Measurements from ENCODE around the gene BRF1. TPM values are rescaled to one million over a fixed set of nuclear protein-coding genes. Genes with fewer than 3 reads are reported as not detected.

Gene BRF1
- polyA plus RNA-seq, 1 of the 3 experiments (the other 2 are of a cell fraction): 15.7 TPM

- Histone ChIP-seq H2AFZ (ENCODE audit: low read depth) (peak within 1 kb of the TSS; percentile 92; the same call in 1 of the 2 replicates), H3K4me3 (ENCODE audit: low read depth in 2 of 2, low read length in 1 of 2) (peak within 1 kb of the TSS; percentile 76 to 85), H3K4me1 (ENCODE audit: control insufficient read depth in 1 of 2, insufficient read depth in 2 of 2, low read depth in 1 of 2, low read length in 1 of 2) (peaks cover 0 to 25% of the 10 kb centered on the region in 2 experiments; a peak in 1 of 4 replicates), H3K36me3 (replicated peaks in 1 of 2; ENCODE audit: control insufficient read depth in 1 of 2, insufficient read depth in 2 of 2, low read length in 1 of 2) (no peaks in the 10 kb centered on the region), H3F3A (replicated peaks; ENCODE audit: insufficient read depth) (peaks cover 3% of the 10 kb centered on the region), H3K9me3 (no peaks in the 10 kb centered on the region), H3K9ac (peak within 1 kb of the TSS; percentile 76), H4K20me1 (ENCODE audit: insufficient read depth) (peaks cover 26% of the 10 kb centered on the region), H3K27ac (ENCODE audit: low read depth in 2 of 2, low read length in 1 of 2) (peak within 1 kb of the TSS; percentile 40 to 88; a peak in 3 of 4 replicates), H3K27me3 (ENCODE audit: insufficient read depth) (no peaks in the 10 kb centered on the region), H3K79me2 (ENCODE audit: insufficient read depth) (peaks cover 43% of the 10 kb centered on the region), H3K4me2 (peak within 1 kb of the TSS; percentile 98), H3K9me2 (no peaks in the 10 kb centered on the region)
- ChIA-PET POLR2A (interaction anchor here (0.6 to 2.4 kb wide), 4 partner anchors 12 to 66 kb away, joined by 3 to 17 read pairs (median 4); partner anchors contain the start of genes BRF1 and BTBD6), CTCF (interaction anchor here (0.9 to 2.0 kb wide), 6 partner anchors 10 to 244 kb away, joined by 3 to 7 read pairs (median 3); partner anchors contain the start of gene BRF1)
- WGBS (ENCODE audit: low lambda C conversion rate): 0% methylated on average over 1 of the region's 163 CpGs
- peak; percentile 98 for DNase-seq
- no peak for TF ChIP-seq EZH2phosphoT487 (IDR thresholded peaks at IDR 0.05; ENCODE audit: borderline replicate concordance, low read depth)
- peak; percentile 44; the same call in 1 of the 2 replicates for TF ChIP-seq GABPA (IDR thresholded peaks at IDR 0.05; ENCODE audit: low read depth)
- TF ChIP-seq POLR2AphosphoS5 (IDR thresholded peaks at IDR 0.05; ENCODE audit: low read depth, low read length): no peak; the same call in 1 of the 2 replicates
- TF ChIP-seq CHD2 (IDR thresholded peaks at IDR 0.05; ENCODE audit: low read length, partially characterized antibody): peak; percentile 22
- TF ChIP-seq TAF1 (IDR thresholded peaks at IDR 0.05; ENCODE audit: borderline replicate concordance, low read depth, low read length): no peak
- TF ChIP-seq MEF2A (IDR thresholded peaks at IDR 0.05; ENCODE audit: borderline replicate concordance, low read depth): no peak
- TF ChIP-seq YY1 (IDR thresholded peaks at IDR 0.05; ENCODE audit: low read depth): no peak
- no peak for TF ChIP-seq PBX3 (IDR thresholded peaks at IDR 0.05)
- TF ChIP-seq SIN3A (IDR thresholded peaks at IDR 0.05; ENCODE audit: borderline replicate concordance, low read depth, low read length): no peak
- TF ChIP-seq GATA2 (CRISPR knock-in tag; IDR thresholded peaks at IDR 0.05): no peak
- no peak for TF ChIP-seq SMC3 (IDR thresholded peaks at IDR 0.05; ENCODE audit: low read depth, low read length)
- no peak for TF ChIP-seq RAD21 (IDR thresholded peaks at IDR 0.05; ENCODE audit: low read length)
- peak; percentile 20; the same call in 1 of the 2 replicates for TF ChIP-seq MXI1 (IDR thresholded peaks at IDR 0.05; ENCODE audit: low read depth, low read length)
- TF ChIP-seq, protein P1, sequence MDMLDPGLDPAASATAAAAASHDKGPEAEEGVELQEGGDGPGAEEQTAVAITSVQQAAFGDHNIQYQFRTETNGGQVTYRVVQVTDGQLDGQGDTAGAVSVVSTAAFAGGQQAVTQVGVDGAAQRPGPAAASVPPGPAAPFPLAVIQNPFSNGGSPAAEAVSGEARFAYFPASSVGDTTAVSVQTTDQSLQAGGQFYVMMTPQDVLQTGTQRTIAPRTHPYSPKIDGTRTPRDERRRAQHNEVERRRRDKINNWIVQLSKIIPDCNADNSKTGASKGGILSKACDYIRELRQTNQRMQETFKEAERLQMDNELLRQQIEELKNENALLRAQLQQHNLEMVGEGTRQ (IDR thresholded peaks at IDR 0.05; ENCODE audit: borderline replicate concordance, low read depth, low read length): no peak
- TF ChIP-seq TCF12 (IDR thresholded peaks at IDR 0.05): no peak
- no peak for TF ChIP-seq FOXM1 (IDR thresholded peaks at IDR 0.05; ENCODE audit: low read depth)
- TF ChIP-seq IRF3 (IDR thresholded peaks at IDR 0.05; ENCODE audit: low read depth, low read length): no peak
- no peak for TF ChIP-seq RCOR1 (IDR thresholded peaks at IDR 0.05; ENCODE audit: low read length)
- no peak for TF ChIP-seq FOXJ3 (CRISPR knock-in tag; IDR thresholded peaks at IDR 0.05)
- TF ChIP-seq TEAD4 (IDR thresholded peaks at IDR 0.05; ENCODE audit: borderline replicate concordance, insufficient read depth): no peak
- no peak for TF ChIP-seq ELF1 (IDR thresholded peaks at IDR 0.05)
- TF ChIP-seq FOSL2 (IDR thresholded peaks at IDR 0.05; ENCODE audit: borderline replicate concordance, low read depth): no peak
- TF ChIP-seq, protein P2, sequence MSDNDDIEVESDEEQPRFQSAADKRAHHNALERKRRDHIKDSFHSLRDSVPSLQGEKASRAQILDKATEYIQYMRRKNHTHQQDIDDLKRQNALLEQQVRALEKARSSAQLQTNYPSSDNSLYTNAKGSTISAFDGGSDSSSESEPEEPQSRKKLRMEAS (IDR thresholded peaks at IDR 0.05; ENCODE audit: low read depth): peak; percentile 19; the same call in 1 of the 2 replicates
- TF ChIP-seq, protein P3, sequence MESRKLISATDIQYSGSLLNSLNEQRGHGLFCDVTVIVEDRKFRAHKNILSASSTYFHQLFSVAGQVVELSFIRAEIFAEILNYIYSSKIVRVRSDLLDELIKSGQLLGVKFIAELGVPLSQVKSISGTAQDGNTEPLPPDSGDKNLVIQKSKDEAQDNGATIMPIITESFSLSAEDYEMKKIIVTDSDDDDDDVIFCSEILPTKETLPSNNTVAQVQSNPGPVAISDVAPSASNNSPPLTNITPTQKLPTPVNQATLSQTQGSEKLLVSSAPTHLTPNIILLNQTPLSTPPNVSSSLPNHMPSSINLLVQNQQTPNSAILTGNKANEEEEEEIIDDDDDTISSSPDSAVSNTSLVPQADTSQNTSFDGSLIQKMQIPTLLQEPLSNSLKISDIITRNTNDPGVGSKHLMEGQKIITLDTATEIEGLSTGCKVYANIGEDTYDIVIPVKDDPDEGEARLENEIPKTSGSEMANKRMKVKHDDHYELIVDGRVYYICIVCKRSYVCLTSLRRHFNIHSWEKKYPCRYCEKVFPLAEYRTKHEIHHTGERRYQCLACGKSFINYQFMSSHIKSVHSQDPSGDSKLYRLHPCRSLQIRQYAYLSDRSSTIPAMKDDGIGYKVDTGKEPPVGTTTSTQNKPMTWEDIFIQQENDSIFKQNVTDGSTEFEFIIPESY (IDR thresholded peaks at IDR 0.05; ENCODE audit: borderline replicate concordance, low read depth): no peak
- TF ChIP-seq RFX5 (IDR thresholded peaks at IDR 0.05; ENCODE audit: low read length): no peak
- no peak for TF ChIP-seq NFIC (IDR thresholded peaks at IDR 0.05; ENCODE audit: borderline replicate concordance)
Observed at GRCh38 chr14:105314287-105315200, 13.7 kb upstream of the BRF1 start, which contains the start of gene PACS2. Gene PACS2, plus strand, starts transcription at chr14:105314748. Its CDS starts 171 bp downstream, at chr14:105314919.

Data from SK-N-SH (cell line).